Mesothelial cell of epicardium (in vitro differentiated cells): ENCODE measurements around the gene MGMT. TPM values are rescaled to one million over a fixed set of nuclear protein-coding genes. Genes with fewer than 3 reads are reported as not detected.

Experiments used
- DNase-seq, 2 experiments: peaks; one replicate each; pipeline ENCODE4 v3.0.0; 2021; ENCODE audit warnings: low spot score in 2 of 2; ENCODE audit not compliant: unreplicated experiment in 2 of 2
- H3K27ac Mint-ChIP-seq: 2 replicates; pipeline ENCODE4 v1.8.0; 2021; ENCODE audit warnings: mixed read lengths
- H3K27me3 Mint-ChIP-seq: 2 replicates; pipeline ENCODE4 v1.8.0; 2021; ENCODE audit warnings: low read depth, mixed read lengths
- H3K36me3 Mint-ChIP-seq: 2 replicates; pipeline ENCODE4 v1.8.0; 2021; ENCODE audit warnings: mixed read lengths
- H3K4me1 Mint-ChIP-seq: 2 replicates; pipeline ENCODE4 v1.8.0; 2021; ENCODE audit warnings: mixed read lengths
- H3K4me3 Mint-ChIP-seq: 2 replicates; pipeline ENCODE4 v1.8.0; 2021; ENCODE audit warnings: mild to moderate bottlenecking, moderate library complexity, mixed read lengths
- H3K9me3 Mint-ChIP-seq: 2 replicates; pipeline ENCODE4 v1.8.0; 2021; ENCODE audit warnings: mixed read lengths
- CTCF ChIP-seq: fragments of 200-600 bp; sonication (generic); IDR thresholded peaks from one replicate; pipeline ENCODE4 v1.5.0; 2021; ENCODE audit warnings: antibody characterized with exemption; ENCODE audit not compliant: unreplicated experiment
- total RNA-seq: library from RNA; stranded (reverse); gene quantifications from 3 replicates; pipeline ENCODE4 v1.2.1, GENCODE V29; 2021

The MGMT gene
- total RNA-seq, 1 donor from 2014 or later: 35.7 TPM

- DNase-seq: no peak
- Mint-ChIP-seq H3K4me1 (no peaks in the 10 kb centered on the region), H3K27ac (no peak overlapping the region), H3K9me3 (peaks cover 6% of the 10 kb centered on the region), H3K27me3 (peaks cover 7% of the 10 kb centered on the region), H3K36me3 (no peaks in the 10 kb centered on the region), H3K4me3 (no peak overlapping the region)
- TF ChIP-seq CTCF: no peak
These were observed 26.2 kb upstream of the MGMT start for GRCh38 chr10:129440722-129441316.

GRCh38 chr10:129441372-129442009 lies 25.6 kb upstream of the MGMT start:
- H3K36me3 Mint-ChIP-seq: no peaks in the 10 kb centered on the region
- H3K27me3 Mint-ChIP-seq: peaks cover 6% of the 10 kb centered on the region
- DNase-seq: no peak
- no peak for TF ChIP-seq CTCF
- no peaks in the 10 kb centered on the region for H3K4me1 Mint-ChIP-seq
- H3K27ac Mint-ChIP-seq: no peak overlapping the region
- H3K9me3 Mint-ChIP-seq: peaks cover under 1% of the 10 kb centered on the region
- no peak overlapping the region for H3K4me3 Mint-ChIP-seq

- H3K4me3 Mint-ChIP-seq: no peak overlapping the region
These were observed 24.2 kb upstream of the MGMT start for GRCh38 chr10:129442866-129443265.

GRCh38 chr10:129444359-129444758 lies 22.7 kb upstream of the MGMT start:
- no peak for TF ChIP-seq CTCF
- no peaks in the 10 kb centered on the region for H3K36me3 Mint-ChIP-seq

More at GRCh38 chr10:129442866-129443265, 24.2 kb upstream of the MGMT start:
- Mint-ChIP-seq H3K27me3 (peaks cover 6% of the 10 kb centered on the region), H3K9me3 (no peaks in the 10 kb centered on the region), H3K36me3 (no peaks in the 10 kb centered on the region), H3K4me1 (no peaks in the 10 kb centered on the region), H3K27ac (no peak overlapping the region)
- DNase-seq: no peak
- TF ChIP-seq CTCF: no peak

GRCh38 chr10:129445436-129446182 lies 21.4 kb upstream of the MGMT start:
- H3K27me3 Mint-ChIP-seq: peaks cover 3% of the 10 kb centered on the region
- DNase-seq: no peak
- TF ChIP-seq CTCF: no peak
- H3K4me1 Mint-ChIP-seq: no peaks in the 10 kb centered on the region
- no peak overlapping the region for H3K27ac Mint-ChIP-seq
- H3K36me3 Mint-ChIP-seq: no peaks in the 10 kb centered on the region
- no peak overlapping the region for H3K4me3 Mint-ChIP-seq
- H3K9me3 Mint-ChIP-seq: no peaks in the 10 kb centered on the region

More at GRCh38 chr10:129444359-129444758, 22.7 kb upstream of the MGMT start:
- no peak overlapping the region for H3K4me3 Mint-ChIP-seq
- no peaks in the 10 kb centered on the region for H3K9me3 Mint-ChIP-seq
- H3K27ac Mint-ChIP-seq: no peak overlapping the region
- H3K4me1 Mint-ChIP-seq: no peaks in the 10 kb centered on the region
- peaks cover 6% of the 10 kb centered on the region for H3K27me3 Mint-ChIP-seq
- DNase-seq: no peak
